Upper lobe of left lung (tissue), 6 donors: ENCODE data around the gene ZDHHC14. TPM values are rescaled to one million over a fixed set of nuclear protein-coding genes. Genes with fewer than 3 reads are reported as not detected.

Experiments used
- ATAC-seq, 2 donors: fragments of 200-7000 bp; cut with Tn5 transposase; one replicate each; pipeline ENCODE4 v1.9.1; 2022; ENCODE audit warnings: mild to moderate bottlenecking in 2 of 2, moderate library complexity in 2 of 2; ENCODE audit not compliant: low FRiP score in 2 of 2
- DNase-seq, 2 donors: peaks; one replicate each; pipeline ENCODE4 v3.0.0-alpha.2; 2019 to 2020
- H3K27ac ChIP-seq, 4 donors: fragments of 200-600 bp; sonication (generic); one replicate each; pipeline ENCODE4 v1.5.1; 2016 to 2019
- H3K27me3 ChIP-seq, 4 donors: fragments of 200-600 bp; sonication (generic); one replicate each; pipeline ENCODE4 v1.5.1; 2017 to 2019
- H3K36me3 ChIP-seq, 4 donors: fragments of 200-600 bp; sonication (generic); one replicate each; pipeline ENCODE4 v1.5.1; 2016 to 2019
- H3K4me1 ChIP-seq, 4 donors: fragments of 200-600 bp; sonication (generic); one replicate each; pipeline ENCODE4 v1.5.1; 2018 to 2019
- H3K4me3 ChIP-seq, 4 donors: fragments of 200-600 bp; sonication (generic); one replicate each; pipeline ENCODE4 v1.5.1; 2017 to 2019; ENCODE audit warnings: mild to moderate bottlenecking in 2 of 4, moderate library complexity in 1 of 4
- H3K9me3 ChIP-seq, 4 donors: fragments of 200-600 bp; sonication (generic); one replicate each; pipeline ENCODE4 v1.5.1; 2018 to 2019
- CTCF ChIP-seq, 6 experiments: fragments of 450-650 bp in 4 of 6; fragments of 200-600 bp in 2 of 6; sonication (generic) in 2 of 6; IDR thresholded peaks; one replicate each; pipeline ENCODE4 v1.5.1; 2016 to 2019; ENCODE audit warnings: antibody characterized with exemption in 6 of 6
- EP300 ChIP-seq, 4 donors: sonication (generic); formaldehyde crosslinking; IDR thresholded peaks; one replicate each; pipeline ENCODE4 v1.5.1; 2017; ENCODE audit warnings: antibody characterized with exemption in 4 of 4, control low read depth in 2 of 4
- POLR2A ChIP-seq, 4 donors: fragments of 450-650 bp; IDR thresholded peaks; one replicate each; pipeline ENCODE4 v1.5.1; 2016 to 2017; ENCODE audit warnings: antibody characterized with exemption in 4 of 4, mild to moderate bottlenecking in 2 of 4
- POLR2AphosphoS5 ChIP-seq, 2 donors: sonication (generic); formaldehyde crosslinking; IDR thresholded peaks; one replicate each; pipeline ENCODE4 v1.5.1; 2017; ENCODE audit warnings: antibody characterized with exemption in 2 of 2
- WGBS, 2 donors: methylation state at CpG; one replicate each; pipeline ENCODE4 v1.1.5; 2017 to 2018; 5-methylcytosine and 5-hydroxymethylcytosine counted together
- total RNA-seq, 6 donors: library from RNA; depleted of rRNA in 4 of 6; stranded (reverse); fragments of >200 nt in 4 of 6; gene quantifications; one replicate each; pipeline versions ENCODE4 v1.1.0 to v1.2.1, GENCODE V29; 2016 to 2021
- donor health status: DM: no; HTN: no; CAD: no; lungs with moderate emphysema.
- donor health status: DM: no; HTN: yes; CAD: no; lungs with severe emphysema.

The ZDHHC14 gene
- total RNA-seq, 6 donors from 2014 or later = 5.3 to 16.5 (median 9.4) TPM

GRCh38 chr6:157471895-157472686, 91.1 kb downstream of the ZDHHC14 start:
- no peak for DNase-seq
- Histone ChIP-seq H3K27ac (no peak overlapping the region), H3K36me3 (no peaks in the 10 kb centered on the region), H3K9me3 (no peaks in the 10 kb centered on the region), H3K27me3 (no peaks in the 10 kb centered on the region), H3K4me3 (no peak overlapping the region), H3K4me1 (peaks cover 0 to 13% (median 4%) of the 10 kb centered on the region in 4 donors)
- TF ChIP-seq POLR2AphosphoS5 (IDR thresholded peaks at IDR 0.05) (no peak), EP300 (IDR thresholded peaks at IDR 0.05) (no peak), CTCF (IDR thresholded peaks at IDR 0.05) (no peak), POLR2A (IDR thresholded peaks at IDR 0.05) (no peak)
- ATAC-seq = peak in 1 of 2 donors; percentile 74
- WGBS, 2 donors = 76 to 84% methylated on average over 11 to 17 of the region's 17 CpGs

- 89 to 92% methylated on average over 3 of the region's 3 CpGs for WGBS, 2 donors
Measured at GRCh38 chr6:157476797-157477196, 95.8 kb downstream of the ZDHHC14 start.

GRCh38 chr6:157478926-157479325, 97.9 kb downstream of the ZDHHC14 start:
- DNase-seq = no peak
- Histone ChIP-seq H3K36me3 (no peaks in the 10 kb centered on the region), H3K4me3 (no peak overlapping the region), H3K4me1 (no peaks in the 10 kb centered on the region), H3K9me3 (no peaks in the 10 kb centered on the region), H3K27me3 (no peaks in the 10 kb centered on the region), H3K27ac (no peak overlapping the region)
- no peak for TF ChIP-seq POLR2A (IDR thresholded peaks at IDR 0.05)
- no peak for TF ChIP-seq CTCF (IDR thresholded peaks at IDR 0.05)
- TF ChIP-seq POLR2AphosphoS5 (IDR thresholded peaks at IDR 0.05) = no peak
- TF ChIP-seq EP300 (IDR thresholded peaks at IDR 0.05) = no peak
- WGBS, 2 donors = 92 to 94% methylated on average over 2 of the region's 2 CpGs
- ATAC-seq = no peak

More at GRCh38 chr6:157476797-157477196, 95.8 kb downstream of the ZDHHC14 start:
- Histone ChIP-seq H3K4me1 (peaks cover 0 to 11% (median 4%) of the 10 kb centered on the region in 4 donors), H3K27me3 (no peaks in the 10 kb centered on the region), H3K27ac (no peak overlapping the region), H3K4me3 (no peak overlapping the region), H3K36me3 (no peaks in the 10 kb centered on the region), H3K9me3 (no peaks in the 10 kb centered on the region)
- ATAC-seq (no peak), DNase-seq (no peak)
- TF ChIP-seq POLR2AphosphoS5 (IDR thresholded peaks at IDR 0.05) (no peak), EP300 (IDR thresholded peaks at IDR 0.05) (no peak), POLR2A (IDR thresholded peaks at IDR 0.05) (no peak), CTCF (IDR thresholded peaks at IDR 0.05) (no peak)

- no peaks in the 10 kb centered on the region for H3K9me3 ChIP-seq
- 75 to 80% methylated on average over 7 of the region's 7 CpGs for WGBS, 2 donors
- ATAC-seq = no peak
- DNase-seq = no peak
- no peak overlapping the region for H3K4me3 ChIP-seq
- no peaks in the 10 kb centered on the region for H3K4me1 ChIP-seq
- no peaks in the 10 kb centered on the region for H3K27me3 ChIP-seq
- H3K27ac ChIP-seq = no peak overlapping the region
- H3K36me3 ChIP-seq = no peaks in the 10 kb centered on the region
- TF ChIP-seq CTCF (IDR thresholded peaks at IDR 0.05) (no peak), EP300 (IDR thresholded peaks at IDR 0.05) (no peak), POLR2AphosphoS5 (IDR thresholded peaks at IDR 0.05) (no peak), POLR2A (IDR thresholded peaks at IDR 0.05) (no peak)
Measured at GRCh38 chr6:157479464-157480303, 98.7 kb downstream of the ZDHHC14 start.
